HepG2 (cell line): ENCODE results near the gene IGSF8. TPM values are rescaled to one million over a fixed set of nuclear protein-coding genes. Genes with fewer than 3 reads are reported as not detected.

Experiments
- ARNTL ChIP-seq: sonication (generic); formaldehyde crosslinking; IDR thresholded peaks from 2 replicates; pipeline ENCODE4 v1.4.0; 2020; ENCODE audit warnings: mild to moderate bottlenecking, missing genetic modification reagents
- HOXD1 ChIP-seq: sonication (generic); formaldehyde crosslinking; IDR thresholded peaks from 2 replicates; pipeline ENCODE4 v1.5.0; 2020; ENCODE audit warnings: missing genetic modification reagents
- NFIC ChIP-seq: IDR thresholded peaks from 2 replicates; pipeline ENCODE4 v1.6.1; 2012; ENCODE audit warnings: mild to moderate bottlenecking, low read length, inconsistent platforms
- NR2F2 ChIP-seq: IDR thresholded peaks from 2 replicates; pipeline ENCODE4 v1.6.1; 2012; ENCODE audit warnings: low read depth, inconsistent platforms, borderline replicate concordance
- PCBP1 ChIP-seq: fragments of 200-400 bp; formaldehyde crosslinking; IDR thresholded peaks from 2 replicates; pipeline ENCODE4 v1.6.1; 2017; ENCODE audit warnings: mild to moderate bottlenecking, low read depth, low read length, borderline replicate concordance
- REXO4 ChIP-seq: sonication (generic); formaldehyde crosslinking; IDR thresholded peaks from 2 replicates; pipeline ENCODE4 v1.8.0; 2022; ENCODE audit warnings: missing genetic modification reagents, mild to moderate bottlenecking, borderline replicate concordance
- RNF219 ChIP-seq: sonication (generic); formaldehyde crosslinking; IDR thresholded peaks from 2 replicates; pipeline ENCODE4 v1.5.0; 2020; ENCODE audit warnings: mild to moderate bottlenecking, missing genetic modification reagents
- RXRA ChIP-seq: sonication (generic); formaldehyde crosslinking; IDR thresholded peaks from 2 replicates; pipeline ENCODE4 v1.5.1; 2020; ENCODE audit warnings: missing genetic modification reagents
- RXRB ChIP-seq: IDR thresholded peaks from 2 replicates; pipeline ENCODE4 v1.6.1; 2016; ENCODE audit warnings: borderline replicate concordance, missing genetic modification reagents, missing compliant biosample characterization
- SALL1 ChIP-seq: sonication (generic); formaldehyde crosslinking; IDR thresholded peaks from 2 replicates; pipeline ENCODE4 v1.8.0; 2022; ENCODE audit warnings: mild to moderate bottlenecking, missing genetic modification reagents
- SIX4 ChIP-seq: sonication (generic); formaldehyde crosslinking; IDR thresholded peaks from 2 replicates; pipeline ENCODE4 v1.4.0; 2020; ENCODE audit warnings: missing genetic modification reagents
- SP4 ChIP-seq: sonication (generic); formaldehyde crosslinking; IDR thresholded peaks from 2 replicates; pipeline ENCODE4 v1.8.1; 2023; ENCODE audit warnings: mild to moderate bottlenecking, missing genetic modification reagents
- SPEN ChIP-seq: sonication (generic); formaldehyde crosslinking; IDR thresholded peaks from 2 replicates; pipeline ENCODE4 v1.5.1; 2020; ENCODE audit warnings: low read depth, mild to moderate bottlenecking, missing genetic modification reagents
- TRIM24 ChIP-seq: sonication (generic); formaldehyde crosslinking; IDR thresholded peaks from 2 replicates; pipeline ENCODE4 v1.8.0; 2022; ENCODE audit warnings: mild to moderate bottlenecking, missing genetic modification reagents
- ZFAT ChIP-seq: sonication (generic); formaldehyde crosslinking; conservative IDR thresholded peaks from 2 replicates; pipeline ENCODE4 v1.8.1; 2023; ENCODE audit warnings: missing genetic modification reagents, inconsistent platforms
- ZNF264 ChIP-seq: sonication (generic); formaldehyde crosslinking; IDR thresholded peaks from 2 replicates; pipeline ENCODE4 v1.4.0; 2020; ENCODE audit warnings: missing genetic modification reagents
- ZNF350 ChIP-seq: sonication (generic); formaldehyde crosslinking; IDR thresholded peaks from 2 replicates; pipeline ENCODE4 v1.4.0; 2020; ENCODE audit warnings: mild to moderate bottlenecking, low read depth, missing genetic modification reagents, borderline replicate concordance
- ZNF44 ChIP-seq: sonication (generic); formaldehyde crosslinking; IDR thresholded peaks from 2 replicates; pipeline ENCODE4 v1.5.1; 2020; ENCODE audit warnings: mild to moderate bottlenecking, missing genetic modification reagents
- ZNF503 ChIP-seq: sonication (generic); formaldehyde crosslinking; IDR thresholded peaks from 2 replicates; pipeline ENCODE4 v1.4.0; 2020; ENCODE audit warnings: missing genetic modification reagents
- ZNF550 ChIP-seq: sonication (generic); formaldehyde crosslinking; IDR thresholded peaks from 2 replicates; pipeline ENCODE4 v1.4.0; 2020; ENCODE audit warnings: mild to moderate bottlenecking, missing genetic modification reagents, borderline replicate concordance
- ZNF629 ChIP-seq: sonication (generic); formaldehyde crosslinking; conservative IDR thresholded peaks from 2 replicates; pipeline ENCODE4 v1.5.0; 2020; ENCODE audit warnings: missing genetic modification reagents
- ZNF639 ChIP-seq: conservative IDR thresholded peaks from 2 replicates; pipeline ENCODE4 v1.6.1; 2018; ENCODE audit warnings: missing genetic modification reagents
- ZSCAN5A ChIP-seq: sonication (generic); formaldehyde crosslinking; IDR thresholded peaks from 2 replicates; pipeline ENCODE4 v1.8.0; 2022; ENCODE audit warnings: mild to moderate bottlenecking, missing genetic modification reagents, borderline replicate concordance
- polyA plus RNA-seq, 8 experiments: library from polyadenylated mRNA; depleted of rRNA in 3 of 8; stranded (reverse) in 7 of 8; unstranded in 1 of 8; fragments of >200 nt; fragmentation: Illumina TruSeq in 4 of 8; extraction: Trizol in 4 of 8; gene quantifications; 2 replicates each; pipeline versions ENCODE4 v1.2.1 to v1.2.3, GENCODE V29; 2011 to 2016; ENCODE audit warnings: low read depth in 4 of 8, missing spikeins in 1 of 8, mixed read lengths in 1 of 8; ENCODE audit not compliant: insufficient read depth in 1 of 8
- total RNA-seq, 5 experiments: library from RNA; depleted of rRNA; stranded (reverse); fragments of >200 nt; fragmentation: Illumina TruSeq; extraction: Trizol; gene quantifications; 2 replicates each; pipeline ENCODE4 v1.2.3, GENCODE V29; 2016; ENCODE audit warnings: low read depth in 1 of 5

IGSF8 gene
- total and polyA plus RNA-seq, 2 of the 13 experiments (the other 11 are each of a cell fraction or from before 2014, with no cell fraction given), result 24.0 to 41.0 TPM

- TF ChIP-seq RNF219 (no peak), PCBP1 (no peak), ZNF503 (CRISPR knock-in tag) (peak; percentile 89; the same call in 1 of the 2 replicates), TRIM24 (CRISPR knock-in tag) (no peak), SALL1 (CRISPR knock-in tag) (peak; percentile 63), ZNF550 (CRISPR knock-in tag) (no peak), ZNF350 (peak; percentile 50; the same call in 1 of the 2 replicates), SPEN (CRISPR knock-in tag) (peak; percentile 58; the same call in 1 of the 2 replicates), ZNF629 (peak; percentile 82), ZNF264 (CRISPR knock-in tag) (0 out of 2 replicates have a peak, but pooled peaks have one; percentile 45), REXO4 (no peak), ZFAT (CRISPR knock-in tag) (no peak), ZNF639 (CRISPR knock-in tag) (0 out of 2 replicates have a peak, but pooled peaks have one; percentile 50), NR2F2 (peak; percentile 99), RXRB (CRISPR knock-in tag) (peak; percentile 90), SP4 (CRISPR knock-in tag) (peak; percentile 52; the same call in 1 of the 2 replicates), NFIC (peak; percentile 80; the same call in 1 of the 2 replicates), SIX4 (CRISPR knock-in tag) (peak; percentile 28; the same call in 1 of the 2 replicates), HOXD1 (CRISPR knock-in tag) (peak; percentile 61; the same call in 1 of the 2 replicates), ZSCAN5A (CRISPR knock-in tag) (no peak), ARNTL (CRISPR knock-in tag) (no peak), RXRA (CRISPR knock-in tag) (peak; percentile 92), ZNF44 (CRISPR knock-in tag) (no peak)
Measured at GRCh38 chr1:160053548-160054365, 44.7 kb downstream of the IGSF8 start (continued).
